IPS-NIHi7 (cell line): ENCODE results near the gene PARN.

ENCODE experiments used
- DNase-seq: peaks from one replicate; pipeline ENCODE4 v3.0.0; 2012; ENCODE audit warnings: mixed read lengths; ENCODE audit errors: extremely low spot score

PARN gene

DNA sequence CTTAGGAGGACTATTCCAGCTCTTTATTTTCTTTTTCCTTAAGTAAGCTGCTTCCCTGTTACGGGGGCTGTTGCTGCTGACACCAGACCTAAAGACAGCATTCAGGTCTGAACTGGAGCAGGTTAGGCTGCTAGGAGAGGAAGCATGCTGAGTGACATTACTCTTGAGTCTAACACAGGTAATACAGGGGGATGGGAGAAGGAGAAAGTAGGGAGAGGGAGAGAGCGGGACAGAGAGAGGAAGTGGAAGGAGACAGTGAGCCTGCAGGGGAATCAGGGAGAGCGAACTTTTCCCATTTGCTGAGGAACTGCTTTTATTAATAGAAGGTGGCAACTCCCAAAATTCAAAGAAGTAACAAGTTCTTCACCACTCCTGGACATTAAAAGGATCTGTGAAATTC, 130.9 kb downstream of the PARN start:
- no peak for DNase-seq

DNA sequence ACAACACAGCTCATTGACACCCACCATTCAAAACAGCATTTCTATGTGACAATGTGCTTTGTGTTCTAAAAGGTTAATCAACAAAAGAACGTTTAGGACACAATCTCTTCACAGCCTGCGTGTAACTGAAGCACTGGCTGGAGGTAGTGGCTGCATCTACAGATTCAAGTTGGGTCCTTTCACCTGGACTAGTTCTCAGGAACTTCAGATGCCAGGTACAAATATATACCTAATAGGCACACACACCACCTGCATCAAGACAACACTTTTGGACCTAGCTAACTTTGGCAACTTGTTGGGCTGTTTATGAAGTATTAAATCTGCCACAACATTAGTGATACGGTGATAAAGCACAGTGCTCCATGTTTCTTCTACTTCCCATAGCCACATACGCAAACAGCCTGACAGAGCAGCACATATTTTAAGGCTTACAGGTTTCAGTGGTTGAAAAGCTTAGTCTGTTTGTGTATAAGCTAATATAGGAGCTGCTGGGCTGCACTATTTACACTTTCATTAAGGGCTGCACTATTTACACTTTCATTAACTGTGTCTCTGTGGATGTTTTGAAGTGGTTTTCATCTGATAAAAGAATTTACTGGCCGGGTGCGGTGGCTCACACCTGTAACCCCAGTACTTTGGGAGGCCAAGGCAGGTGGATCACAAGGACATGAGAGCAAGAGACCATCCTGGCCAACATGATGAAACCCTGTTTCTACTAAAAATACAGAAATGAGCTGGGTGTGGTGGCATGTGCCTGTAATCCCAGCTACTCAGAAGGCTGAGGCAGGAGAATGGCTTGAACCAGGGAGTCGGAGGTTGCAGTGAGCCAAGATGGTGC, 132.6 kb downstream of the PARN start:
- DNase-seq: no peak

DNA sequence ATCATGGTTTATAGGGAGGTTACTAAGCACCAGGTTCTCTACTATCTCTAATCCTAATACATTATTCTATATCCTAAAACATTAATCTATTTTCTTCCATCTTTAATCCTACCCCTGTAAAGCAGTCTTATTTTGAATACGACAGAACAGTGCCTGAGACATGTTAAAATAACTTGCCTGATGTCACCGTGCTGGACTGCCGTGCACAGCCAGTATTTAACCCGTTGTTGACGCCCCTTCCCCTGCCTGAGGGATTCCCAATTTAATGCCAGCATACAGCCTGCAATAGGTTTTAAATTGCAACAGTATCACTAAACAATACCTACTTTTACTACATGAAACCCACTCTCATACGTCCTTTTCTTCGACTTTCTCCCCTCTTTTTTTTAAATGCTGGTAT, 133.3 kb downstream of the PARN start:
- no peak for DNase-seq

DNA sequence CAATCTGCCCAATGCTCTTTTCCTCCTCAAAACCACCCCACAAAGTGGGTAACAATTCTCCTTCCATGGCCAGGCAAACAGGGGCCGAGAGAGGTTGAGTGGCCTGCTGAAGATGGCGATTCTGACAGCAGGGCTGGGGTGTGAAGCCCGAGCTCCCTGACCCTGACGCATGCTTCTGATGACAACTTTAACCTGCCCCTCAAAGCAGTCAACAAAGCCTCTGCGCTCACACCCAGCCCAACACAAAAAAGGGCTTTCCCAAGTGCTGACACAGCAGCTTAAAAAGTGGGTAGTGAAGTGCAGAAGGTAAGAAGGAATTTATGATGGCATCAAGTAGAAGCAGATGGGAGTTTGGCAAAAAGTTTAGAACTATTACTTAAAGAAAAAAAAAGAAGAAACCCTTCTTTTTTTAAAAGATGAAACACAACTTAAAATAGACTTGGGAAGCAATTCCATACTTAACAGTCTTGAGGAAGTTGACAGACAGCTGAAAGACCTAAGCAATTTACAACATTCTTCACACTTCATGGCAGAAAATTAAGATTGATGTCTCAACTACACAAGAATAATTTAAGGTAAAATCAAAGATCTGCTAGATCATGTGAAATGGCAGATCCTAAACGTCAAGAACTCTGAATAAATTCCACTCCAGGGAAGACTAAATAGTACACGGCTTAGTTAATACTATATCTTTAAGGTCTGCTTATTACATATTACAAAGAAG, 133.9 kb downstream of the PARN start:
- no peak for DNase-seq

DNA sequence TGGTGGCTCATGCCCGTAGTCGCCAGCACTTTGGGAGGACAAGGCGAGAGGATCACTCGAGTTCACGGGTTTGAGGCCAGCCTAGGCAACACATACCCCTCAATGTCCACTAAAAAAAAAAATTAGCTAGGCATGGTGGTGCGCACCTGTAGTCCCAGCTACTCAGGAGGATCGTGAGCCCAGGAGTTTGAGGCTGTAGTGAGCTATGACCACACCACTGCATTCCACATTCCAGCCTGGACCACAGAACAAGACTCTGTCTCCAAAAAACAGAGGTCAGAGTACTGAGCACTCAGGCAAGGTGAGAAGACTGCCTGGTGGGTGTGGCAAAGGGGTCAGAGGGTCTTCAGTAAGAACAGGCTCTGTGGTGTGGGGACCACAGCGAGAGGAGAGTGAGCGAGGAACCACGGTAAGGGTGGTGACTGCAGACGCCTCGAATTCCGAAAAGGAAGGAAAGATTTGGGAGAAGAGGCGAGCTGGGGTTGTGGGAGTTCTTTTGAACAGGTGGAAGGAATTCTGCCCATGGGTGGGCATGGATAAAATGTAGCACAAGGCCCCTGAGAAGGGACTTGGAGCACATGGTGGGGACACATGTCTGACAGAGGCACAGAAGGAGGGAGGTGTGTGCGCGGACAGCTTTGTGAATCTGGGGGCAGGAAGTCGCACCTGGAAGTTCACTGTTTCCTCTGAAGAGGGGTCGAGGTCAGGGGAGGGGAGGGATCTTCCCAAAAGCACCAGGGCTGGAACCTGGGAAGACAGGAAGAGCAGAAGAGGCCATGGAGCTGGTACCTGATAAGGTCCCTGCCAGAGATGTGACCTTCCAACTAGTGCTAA, 134.6 kb downstream of the PARN start:
- DNase-seq: no peak

DNA sequence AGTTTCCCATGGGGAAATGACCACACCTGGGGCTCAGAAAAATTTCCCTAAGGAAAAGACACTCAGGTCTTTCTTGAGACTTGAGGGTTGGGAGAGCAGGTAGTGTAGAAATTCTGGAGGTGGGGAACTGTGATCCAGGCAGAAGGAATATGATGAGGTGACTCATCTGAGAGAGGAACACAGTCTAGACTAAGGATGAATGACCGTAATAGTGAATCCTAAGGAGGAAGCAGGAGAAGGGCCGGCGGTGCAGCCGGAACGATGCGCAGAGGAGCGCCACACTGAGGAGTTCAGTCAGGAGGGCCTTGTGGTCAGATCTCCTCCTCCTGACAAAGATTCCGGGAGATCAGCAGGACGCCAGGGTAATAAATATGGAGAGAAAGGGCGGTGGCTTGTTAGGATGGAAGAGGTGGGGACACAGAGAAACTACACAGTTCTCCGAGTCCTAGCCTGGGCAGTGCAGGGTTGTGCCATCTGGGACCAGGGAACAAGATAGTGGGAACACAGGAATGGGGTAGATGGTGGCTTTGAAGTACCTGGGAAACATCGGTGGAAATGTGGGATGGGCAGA, 135.6 kb downstream of the PARN start:
- no peak for DNase-seq

DNA sequence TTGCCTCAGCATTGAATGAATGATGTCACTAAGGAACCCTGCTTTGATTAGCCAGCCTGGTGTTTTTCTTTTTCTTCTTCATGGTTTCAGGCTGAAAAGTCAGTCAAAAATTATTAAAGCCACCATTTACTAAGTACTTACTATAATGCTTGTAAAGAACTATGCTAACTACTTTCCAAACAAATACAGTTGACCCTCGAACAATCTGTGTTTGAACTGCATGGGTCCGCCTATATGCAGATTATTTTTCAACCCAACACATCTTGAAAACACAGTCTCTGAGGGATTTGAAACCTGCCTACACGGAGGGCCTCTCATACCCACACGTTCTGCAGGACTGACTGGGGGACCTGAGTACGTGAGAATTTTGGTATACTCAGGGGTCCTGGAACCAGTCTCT, 136.3 kb downstream of the PARN start:
- DNase-seq: no peak

DNA sequence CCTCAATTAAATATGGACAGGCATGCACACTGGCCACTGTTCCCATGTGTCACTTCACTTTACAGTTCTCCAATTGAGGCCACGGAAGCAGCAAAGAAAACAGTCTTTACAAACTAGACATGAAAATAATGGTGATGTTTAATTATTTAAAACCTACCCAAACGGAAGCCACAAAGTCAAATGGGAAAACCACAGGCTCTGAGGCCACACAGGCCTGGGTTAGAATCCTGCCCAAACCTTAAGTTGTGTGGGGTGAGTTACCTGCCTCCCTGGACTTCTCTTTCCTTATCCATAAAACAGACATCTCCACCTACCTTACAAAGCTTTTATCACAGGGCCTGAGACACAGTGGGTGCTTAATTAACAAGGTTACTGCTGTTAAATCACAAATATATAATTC, 137.4 kb downstream of the PARN start:
- no peak for DNase-seq

DNA sequence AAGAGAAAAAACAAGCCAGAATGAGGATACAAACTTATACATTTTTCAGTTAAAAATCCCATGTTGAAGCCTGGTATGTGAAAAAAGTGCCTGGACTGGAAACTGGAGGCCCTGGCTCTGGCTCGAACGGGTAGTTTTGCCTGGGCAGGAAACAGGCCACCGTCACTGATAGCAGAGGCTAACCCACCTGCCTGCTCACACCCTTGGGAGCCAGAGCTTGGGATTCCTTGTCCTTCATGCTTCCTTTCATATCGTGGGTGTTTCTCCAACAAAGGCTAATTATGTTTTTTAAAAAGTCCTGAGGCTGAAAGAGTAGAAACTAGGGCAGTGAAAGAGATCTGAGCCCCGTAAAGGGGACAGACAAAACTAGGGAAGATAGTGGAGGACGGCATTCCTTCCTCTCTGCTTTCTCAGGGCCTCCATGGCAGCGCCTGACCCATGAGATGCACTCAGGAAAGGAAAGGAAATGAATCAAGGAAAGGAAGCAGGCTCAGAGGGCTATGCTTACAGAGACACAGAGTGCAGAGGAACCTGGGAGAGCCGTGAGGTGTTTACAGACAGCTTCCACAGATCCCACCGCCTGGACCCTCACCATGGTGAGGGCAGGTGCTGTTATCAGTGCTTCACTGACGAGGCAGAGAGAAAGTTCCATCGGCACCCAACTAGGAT, 138.1 kb downstream of the PARN start:
- no peak for DNase-seq

DNA sequence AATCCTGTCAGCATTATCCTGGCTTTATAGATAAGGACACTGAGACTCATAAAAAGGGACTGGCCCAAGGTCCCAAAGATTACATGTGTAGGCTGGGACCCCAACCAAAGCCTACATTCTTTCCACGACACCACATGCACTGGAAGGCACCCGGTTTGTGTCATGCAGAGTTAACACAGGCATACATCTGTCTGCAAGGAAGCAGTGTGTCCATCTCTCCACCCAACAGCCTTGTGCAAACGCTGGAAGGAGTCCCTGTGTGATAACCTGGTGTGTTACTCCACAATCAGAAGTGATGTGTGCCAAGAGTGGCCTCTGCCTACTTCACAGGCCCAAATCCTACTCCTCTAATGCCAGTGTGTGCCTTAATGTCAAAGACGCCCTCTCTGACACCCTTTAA, 139.8 kb downstream of the PARN start:
- no peak for DNase-seq

DNA sequence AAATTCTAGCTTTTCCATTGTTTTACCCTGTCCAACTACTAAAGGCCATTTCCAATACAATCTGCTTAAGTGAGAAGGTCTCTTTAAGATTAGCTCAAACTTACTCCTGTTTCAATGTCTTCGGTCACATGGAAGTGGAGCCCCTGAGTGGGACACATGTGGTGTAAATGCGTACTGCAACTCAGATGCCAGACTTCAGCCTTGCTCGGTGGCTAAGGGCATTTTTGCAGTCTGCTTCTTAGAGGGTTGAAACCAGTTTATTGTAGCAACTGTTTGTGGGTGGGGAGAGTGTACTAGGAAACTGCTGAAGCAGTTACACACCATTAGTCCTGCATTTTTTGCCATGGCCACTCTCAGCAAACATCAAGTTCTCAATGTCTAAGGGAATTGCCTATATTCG, 140.6 kb downstream of the PARN start:
- peak; percentile 55 for DNase-seq

DNA sequence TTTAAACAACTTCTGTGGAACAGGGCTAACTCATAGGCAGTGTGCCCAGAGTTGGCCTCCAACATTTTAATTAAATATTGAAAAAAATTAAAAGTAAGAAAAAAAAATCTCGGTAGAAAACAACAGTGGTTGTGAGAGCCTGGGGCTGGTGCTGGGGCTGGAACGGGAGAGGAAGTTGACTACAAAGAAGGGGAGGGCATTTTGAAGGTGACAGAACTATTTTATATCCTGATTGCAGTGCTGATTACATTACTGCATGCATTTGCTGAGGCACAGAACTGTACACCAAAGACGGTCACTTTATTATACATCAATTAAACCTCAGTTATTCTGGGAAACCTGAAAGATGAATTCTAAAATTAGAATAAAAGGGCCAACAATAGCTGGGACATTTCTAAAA, 142.5 kb downstream of the PARN start:
- DNase-seq: no peak

DNA sequence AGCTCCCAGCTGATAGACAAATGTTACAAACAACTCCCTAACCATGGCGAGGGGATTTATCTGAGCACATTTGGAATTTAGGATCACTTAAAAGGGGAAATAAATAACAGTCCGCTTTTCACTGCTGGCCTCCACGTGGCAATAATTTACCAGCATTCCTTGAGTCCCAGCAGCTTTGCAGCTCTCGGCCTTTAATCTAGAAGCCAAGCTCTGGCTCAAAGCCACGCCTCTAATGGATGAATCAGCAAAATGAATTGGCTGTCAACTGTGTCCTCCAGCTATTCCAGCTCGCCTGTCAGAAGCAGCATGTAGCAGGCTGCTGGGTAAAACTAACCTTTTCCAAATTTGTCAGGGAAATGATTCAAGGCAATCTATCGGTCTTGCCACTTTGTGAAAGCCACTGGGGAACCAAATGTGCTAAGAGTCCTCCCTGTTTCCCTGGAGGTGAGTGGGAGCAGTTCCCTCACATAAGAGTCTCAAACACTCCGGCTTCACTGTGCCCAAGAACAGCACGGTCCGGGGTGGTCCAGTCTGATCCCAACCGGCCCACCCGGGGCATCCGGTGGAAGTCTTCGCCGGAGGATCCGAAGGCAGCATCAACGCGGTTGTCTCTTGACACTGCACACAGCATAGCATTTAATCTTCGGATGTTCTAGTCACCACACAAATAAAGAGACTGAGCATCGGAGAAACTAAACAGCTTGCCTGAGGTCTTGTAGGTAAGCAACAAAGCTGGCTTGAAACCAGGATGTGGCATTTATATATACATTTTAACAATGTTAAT, 143.3 kb downstream of the PARN start:
- DNase-seq: peak; percentile 72

DNA sequence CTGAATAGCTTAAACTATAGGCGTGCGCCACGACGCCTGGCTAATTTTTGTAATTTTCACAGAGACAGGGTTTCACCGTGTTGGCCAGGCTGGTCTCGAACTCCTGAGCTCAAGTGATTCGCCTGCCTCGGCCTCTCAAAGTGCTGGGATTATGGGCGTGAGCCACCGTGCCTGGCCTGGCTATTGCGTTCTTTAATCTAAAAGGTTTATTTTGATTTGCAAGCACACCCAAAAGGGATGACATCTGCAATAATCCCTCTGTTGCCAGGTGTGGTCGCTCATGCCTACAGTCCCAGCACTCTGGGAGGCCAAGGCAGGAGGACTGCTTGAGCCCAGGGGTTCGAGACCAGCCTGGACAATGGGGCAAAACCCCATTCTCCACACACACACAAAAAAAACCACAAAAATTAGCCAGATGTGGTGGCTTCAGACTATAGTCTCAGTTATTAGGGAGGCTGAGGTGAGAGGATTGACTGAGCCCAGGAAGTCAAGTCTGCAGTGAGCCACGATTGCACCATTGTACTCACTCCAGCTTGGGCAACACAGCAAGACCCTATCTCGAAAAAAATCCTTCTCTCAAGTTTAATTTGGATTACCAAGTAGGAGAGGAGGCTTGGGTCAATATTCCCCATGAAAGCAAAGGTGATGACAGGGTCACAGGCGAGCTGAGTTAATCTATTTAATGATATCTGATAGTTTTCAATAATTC, 144.1 kb downstream of the PARN start:
- DNase-seq: no peak

DNA sequence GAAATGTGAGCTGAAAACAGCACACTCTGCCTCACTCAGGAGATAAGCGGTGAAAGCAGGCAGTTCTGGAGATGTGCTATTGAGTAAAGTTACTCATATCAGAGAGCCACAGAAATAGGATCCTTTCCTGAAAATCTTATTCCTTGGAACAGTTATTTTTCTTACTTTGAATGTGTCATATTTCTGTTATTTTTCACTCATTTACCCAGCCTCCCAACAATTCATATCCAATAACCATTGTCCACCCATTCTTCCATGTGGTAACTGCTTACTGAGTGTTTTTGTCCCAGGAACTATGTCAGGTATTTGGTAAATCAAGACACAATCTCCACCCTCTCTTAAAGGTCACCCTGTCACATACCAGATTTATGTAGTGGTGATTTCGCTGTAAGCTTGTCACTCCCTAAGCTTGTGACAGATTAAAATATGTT, 144.9 kb downstream of the PARN start:
- DNase-seq: no peak

DNA sequence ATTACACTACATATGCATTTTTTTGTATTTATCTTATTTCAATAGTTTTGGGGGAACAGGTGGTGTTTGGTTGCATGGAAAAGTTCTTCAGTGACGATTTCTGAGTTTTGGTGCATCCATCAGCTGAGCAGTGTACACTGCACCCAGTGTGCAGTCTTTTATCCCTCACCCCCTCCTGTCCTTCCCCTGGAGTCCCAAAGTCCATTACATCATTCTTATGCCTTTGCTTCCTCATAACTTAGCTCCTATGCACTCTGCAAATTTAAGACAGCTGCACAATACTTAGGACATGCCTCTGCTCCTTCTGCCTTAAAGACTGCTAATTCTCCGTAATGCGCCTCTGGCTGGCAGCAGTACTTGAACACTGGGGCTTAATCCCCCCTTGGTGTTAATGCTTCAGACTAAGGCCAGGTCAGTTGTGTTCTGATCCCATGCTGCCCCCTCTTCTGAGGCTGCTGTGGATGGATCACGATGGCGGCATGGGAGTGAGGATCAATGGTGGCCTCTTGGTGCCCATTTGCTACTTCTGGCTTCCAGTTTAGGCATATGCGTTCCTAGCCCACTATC, 146.2 kb downstream of the PARN start:
- DNase-seq: no peak

DNA sequence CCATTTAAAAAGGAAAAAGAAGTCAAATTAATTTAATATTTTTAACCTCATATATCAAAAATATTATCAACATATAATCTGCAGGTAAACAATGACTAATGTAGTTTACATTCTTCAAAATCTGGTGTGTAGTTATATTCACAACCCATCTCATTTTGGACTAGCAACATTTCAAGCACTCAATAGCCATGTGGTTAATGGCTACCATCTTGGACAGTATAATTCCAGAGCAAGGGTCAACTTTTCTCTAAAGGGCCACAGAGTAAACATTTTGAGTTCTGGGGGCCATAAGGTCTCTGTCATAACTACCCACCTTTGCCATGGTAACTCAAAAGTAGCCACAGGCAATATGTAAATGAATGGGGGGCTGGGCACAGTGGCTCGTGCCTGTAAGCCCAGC, 153.9 kb downstream of the PARN start:
- no peak for DNase-seq

DNA sequence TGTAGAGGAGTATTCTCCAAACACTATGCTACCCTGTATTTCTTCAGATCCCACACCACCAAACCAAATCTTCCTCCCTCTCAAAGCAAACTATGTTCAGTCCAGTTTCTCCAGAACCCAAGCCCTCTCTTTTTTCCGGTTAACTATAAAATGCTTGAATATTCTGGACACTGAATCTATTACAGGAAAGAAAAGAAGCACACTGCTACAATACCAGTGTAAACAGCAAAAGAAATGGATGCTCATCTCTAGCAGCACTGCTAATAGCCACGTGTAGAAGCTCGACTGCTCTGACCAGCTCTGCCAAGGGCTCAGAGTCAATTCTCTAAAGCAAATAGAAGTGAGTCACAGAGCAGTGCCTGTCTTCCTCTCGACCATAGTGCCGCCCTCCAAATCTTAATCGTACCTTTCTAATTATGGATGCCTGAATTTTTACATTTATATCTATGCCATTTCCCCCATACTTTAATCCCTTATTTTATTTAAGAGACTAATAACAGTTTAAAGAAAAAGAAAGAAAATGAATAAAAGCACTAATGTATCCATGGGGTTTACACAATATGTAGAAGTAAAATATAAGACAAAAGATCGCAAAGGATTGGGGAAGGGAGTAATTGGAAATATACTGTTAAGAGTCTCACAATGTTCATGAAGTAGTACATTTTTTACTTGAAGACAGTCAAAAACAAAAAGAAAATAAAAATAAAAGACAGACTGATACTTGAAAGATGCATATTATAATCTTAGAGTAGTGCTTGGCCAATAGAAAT, 154.5 kb downstream of the PARN start:
- no peak for DNase-seq

DNA sequence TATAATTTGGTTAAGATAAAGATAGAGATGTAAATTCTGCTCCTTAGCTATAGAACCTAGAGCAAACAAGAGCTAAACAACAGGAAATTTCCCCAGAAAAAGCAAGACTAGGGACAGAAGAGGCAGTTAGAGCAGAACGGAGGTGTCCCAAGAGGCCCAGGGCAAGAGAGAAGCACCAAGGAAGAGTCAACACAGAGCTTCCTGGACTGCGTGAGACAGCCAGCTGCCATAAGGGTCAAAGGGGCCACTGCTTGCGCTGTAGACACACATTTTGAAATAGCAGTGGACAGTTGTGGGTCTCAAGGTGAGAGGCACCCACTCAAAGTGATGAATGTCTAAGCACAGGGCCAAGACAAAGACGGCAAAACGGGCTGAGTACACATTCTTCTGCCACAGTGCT, 156.6 kb downstream of the PARN start:
- no peak for DNase-seq
